Rectal smooth muscle tissue (tissue), 1 donor: ENCODE data around the gene PGA3.
"Not testable (repeated sequence)": the region's sequence is repeated elsewhere in the genome, so short reads cannot be mapped to it uniquely, and the experiment has no call there.

Source experiments
- H3K27ac ChIP-seq: one replicate; pipeline ENCODE4 v1.7.0; 2013; ENCODE audit warnings: low read depth, low read length, inconsistent platforms
- H3K27me3 ChIP-seq: one replicate; pipeline ENCODE4 v1.7.0; 2013; ENCODE audit warnings: low read length; ENCODE audit not compliant: control insufficient read depth, insufficient read depth
- H3K36me3 ChIP-seq: one replicate; pipeline ENCODE4 v1.7.0; 2013; ENCODE audit warnings: low read length; ENCODE audit not compliant: control insufficient read depth, insufficient read depth
- H3K4me1 ChIP-seq: one replicate; pipeline ENCODE4 v1.7.0; 2013; ENCODE audit warnings: low read length; ENCODE audit not compliant: control insufficient read depth, insufficient read depth
- H3K4me3 ChIP-seq: one replicate; pipeline ENCODE4 v1.7.0; 2013; ENCODE audit warnings: low read length
- H3K9ac ChIP-seq: one replicate; pipeline ENCODE4 v1.7.0; 2013; ENCODE audit warnings: low read length

PGA3 gene

DNA sequence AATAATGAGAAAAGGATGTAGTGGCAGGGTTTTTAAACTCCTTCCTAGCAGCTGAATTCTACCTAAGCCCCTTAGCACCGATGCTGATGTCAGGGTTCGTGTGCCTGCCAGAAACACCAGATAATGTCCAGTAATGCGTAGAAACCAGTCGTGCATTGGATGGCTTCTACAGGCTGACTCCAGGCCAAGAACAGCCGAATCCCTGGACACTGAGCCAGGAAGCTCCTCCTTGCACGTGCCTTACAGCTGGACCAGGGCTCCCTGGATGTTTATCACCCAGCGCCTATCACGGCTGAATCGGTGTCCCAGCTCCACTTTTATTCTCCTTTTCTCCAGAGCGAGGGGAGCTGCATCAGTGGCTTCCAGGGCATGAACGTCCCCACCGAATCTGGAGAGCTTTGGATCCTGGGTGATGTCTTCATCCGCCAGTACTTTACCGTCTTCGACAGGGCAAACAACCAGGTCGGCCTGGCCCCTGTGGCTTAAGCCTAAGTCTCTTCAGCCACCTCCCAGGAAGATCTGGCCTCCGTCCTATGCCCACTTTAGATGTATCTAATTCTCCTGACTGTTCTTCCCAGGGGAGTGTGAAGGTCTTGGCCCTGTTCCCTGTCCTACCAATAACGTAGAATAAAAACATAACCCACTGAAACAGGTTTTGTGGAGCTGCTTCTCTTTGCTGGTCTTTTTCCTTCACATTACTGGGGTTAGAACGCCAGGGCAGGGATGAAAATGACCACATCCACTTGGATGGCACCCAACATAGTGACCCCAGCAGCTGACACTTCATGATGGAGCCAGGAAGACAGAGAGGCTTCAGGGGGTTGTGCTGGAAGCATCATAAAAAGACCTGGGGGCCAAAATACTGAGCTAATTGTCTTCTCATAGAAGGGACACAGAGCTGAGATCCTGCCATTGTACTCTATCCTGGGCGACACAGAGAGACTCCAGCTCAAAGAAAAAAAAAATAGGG lies 47.8 kb downstream of the PGA3 start:
- H3K27me3 ChIP-seq, H3K4me1 ChIP-seq, H3K4me3 ChIP-seq, H3K27ac ChIP-seq, H3K36me3 ChIP-seq, H3K9ac ChIP-seq: not testable (repeated sequence)

DNA sequence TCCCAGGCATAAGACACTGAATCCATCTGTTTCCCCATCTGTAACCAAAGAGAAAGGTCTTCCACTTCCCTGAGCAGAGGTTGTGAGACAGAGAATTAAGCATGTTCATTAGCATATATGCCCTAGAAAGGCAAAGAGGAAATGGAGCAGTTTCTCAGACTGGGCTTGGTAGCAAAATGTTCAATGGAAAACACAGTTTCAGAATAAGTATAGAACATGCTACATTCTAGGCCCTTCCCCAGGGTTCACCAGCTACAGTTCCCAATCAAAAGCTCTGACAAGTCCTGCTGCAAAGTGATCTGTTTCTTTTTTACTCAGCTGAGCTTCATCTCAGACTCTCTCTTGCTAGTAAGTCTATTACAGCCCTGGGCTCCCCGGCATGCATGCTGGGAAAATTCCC lies 49.0 kb downstream of the PGA3 start:
- not testable (repeated sequence) for H3K27ac ChIP-seq, H3K36me3 ChIP-seq, H3K4me3 ChIP-seq, H3K4me1 ChIP-seq, H3K9ac ChIP-seq, H3K27me3 ChIP-seq

DNA sequence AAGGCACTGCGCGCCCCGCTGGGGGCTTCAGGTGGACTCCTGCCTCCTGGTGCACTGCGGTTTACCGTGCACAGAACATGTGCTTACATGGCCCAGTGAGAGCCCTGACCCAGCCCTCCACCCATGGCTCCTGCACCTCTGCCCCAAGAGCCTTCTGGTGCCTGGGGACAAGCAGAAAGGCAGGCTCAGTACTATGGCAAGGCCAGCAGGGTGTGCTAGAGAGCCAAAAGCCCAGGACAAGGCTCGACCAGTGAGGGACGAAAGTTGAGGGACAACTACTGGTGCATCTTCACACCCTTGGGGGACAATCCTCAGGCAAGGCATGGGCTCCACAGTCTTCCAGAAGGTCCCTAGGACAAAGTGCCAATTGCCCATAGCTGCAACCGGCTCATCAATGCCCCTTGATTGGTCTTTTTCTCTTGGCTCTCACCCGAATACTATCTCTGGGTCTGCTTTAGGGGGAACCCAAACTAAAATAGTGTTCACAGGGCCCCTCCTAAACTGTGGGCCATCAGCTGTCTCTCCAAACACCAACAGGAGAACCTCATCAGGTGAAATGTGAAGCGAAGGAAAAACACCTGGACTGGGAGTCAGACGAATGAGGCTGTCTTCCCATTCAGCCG lies 51.2 kb downstream of the PGA3 start:
- Histone ChIP-seq H3K36me3 (no peaks in the 10 kb centered on the region), H3K27ac (no peak overlapping the region), H3K9ac (peak overlapping the region; percentile 40), H3K4me1 (no peaks in the 10 kb centered on the region), H3K4me3 (no peak overlapping the region), H3K27me3 (no peaks in the 10 kb centered on the region)

DNA sequence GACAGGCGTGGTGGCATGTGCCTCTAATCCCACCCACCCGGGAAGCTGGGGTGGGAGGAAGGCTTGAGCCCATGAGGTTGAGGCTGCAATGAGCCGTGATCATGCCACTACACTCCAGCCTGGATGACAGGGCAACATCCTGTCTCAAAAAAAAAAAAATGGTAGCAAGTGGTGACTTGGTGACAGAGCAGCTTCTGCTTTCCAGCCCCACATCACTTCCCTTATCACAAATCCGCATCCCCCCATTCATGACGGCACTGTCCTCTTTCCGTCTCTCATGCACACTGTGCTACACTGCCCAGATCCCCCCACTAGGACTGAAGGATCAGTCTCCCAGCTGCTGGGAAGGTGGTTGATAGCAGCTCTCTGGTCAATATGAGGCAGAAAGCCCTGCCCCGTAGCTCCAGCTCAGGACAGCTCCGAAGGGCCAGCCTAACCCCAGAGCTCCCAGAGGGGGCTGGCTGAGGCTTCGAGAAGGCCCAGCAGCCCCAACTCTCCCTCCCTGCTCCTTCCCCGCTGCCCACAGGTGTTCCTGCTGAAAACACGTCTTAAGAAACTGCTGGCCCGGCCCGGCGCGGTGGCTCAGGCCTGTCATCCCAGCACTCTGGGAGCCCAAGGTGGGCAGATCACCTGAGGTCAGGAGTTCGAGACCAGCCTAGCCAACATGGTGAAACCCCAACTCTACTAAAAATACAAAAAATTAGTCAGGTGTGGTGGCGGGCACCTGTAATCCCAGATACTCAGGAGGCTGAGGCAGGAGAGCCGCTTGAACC lies 53.6 kb downstream of the PGA3 start:
- Histone ChIP-seq H3K27ac (no peak overlapping the region), H3K4me1 (no peaks in the 10 kb centered on the region), H3K9ac (no peak overlapping the region), H3K36me3 (no peaks in the 10 kb centered on the region), H3K27me3 (no peaks in the 10 kb centered on the region), H3K4me3 (no peak overlapping the region)

DNA sequence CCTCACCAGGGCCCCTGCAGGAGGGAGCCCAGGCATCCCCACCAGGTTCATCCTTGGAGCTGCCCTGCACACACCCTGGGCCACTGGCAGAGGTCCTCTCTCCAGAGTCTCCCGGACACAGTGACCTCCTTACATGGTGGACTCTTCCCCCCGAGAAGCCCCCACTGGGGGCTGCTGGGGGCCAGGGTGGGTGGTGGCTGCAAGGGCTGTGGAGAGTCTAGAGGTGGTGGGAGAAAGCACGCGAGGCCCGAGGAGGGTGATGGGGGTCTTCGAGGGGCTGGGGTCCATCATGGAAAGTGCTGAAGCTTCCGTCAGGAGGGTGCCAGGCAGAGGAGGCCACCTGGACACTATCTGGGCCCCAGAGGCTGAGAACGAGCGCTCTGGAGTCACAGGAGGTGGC lies 55.2 kb downstream of the PGA3 start:
- Histone ChIP-seq H3K4me3 (no peak overlapping the region), H3K27ac (no peak overlapping the region), H3K36me3 (no peaks in the 10 kb centered on the region), H3K27me3 (no peaks in the 10 kb centered on the region), H3K9ac (no peak overlapping the region), H3K4me1 (no peaks in the 10 kb centered on the region)

DNA sequence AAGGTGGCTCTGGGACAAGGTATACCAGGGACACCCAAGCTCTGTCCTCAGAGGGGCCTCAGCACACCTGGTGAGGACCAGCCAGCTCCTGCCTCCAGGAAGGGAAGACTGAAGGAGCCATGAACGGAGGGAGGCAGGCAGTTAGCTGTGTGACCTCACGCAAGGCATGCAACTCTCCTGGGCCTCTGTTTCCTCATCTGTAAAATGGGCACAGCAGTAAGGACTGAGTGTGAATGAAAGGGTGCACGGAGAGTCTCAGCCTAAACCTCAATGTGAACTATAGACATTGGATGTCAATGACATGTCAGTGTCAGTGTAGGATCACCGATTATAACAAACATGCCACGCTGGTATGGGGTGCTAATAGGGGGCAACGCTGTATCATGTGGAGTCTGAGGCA lies 56.0 kb downstream of the PGA3 start:
- no peaks in the 10 kb centered on the region for H3K36me3 ChIP-seq
- no peaks in the 10 kb centered on the region for H3K4me1 ChIP-seq
- H3K27ac ChIP-seq = no peak overlapping the region
- H3K4me3 ChIP-seq = no peak overlapping the region
- H3K27me3 ChIP-seq = no peaks in the 10 kb centered on the region
- H3K9ac ChIP-seq = no peak overlapping the region
